ENCODE data around the gene DYNLL2.

DNA sequence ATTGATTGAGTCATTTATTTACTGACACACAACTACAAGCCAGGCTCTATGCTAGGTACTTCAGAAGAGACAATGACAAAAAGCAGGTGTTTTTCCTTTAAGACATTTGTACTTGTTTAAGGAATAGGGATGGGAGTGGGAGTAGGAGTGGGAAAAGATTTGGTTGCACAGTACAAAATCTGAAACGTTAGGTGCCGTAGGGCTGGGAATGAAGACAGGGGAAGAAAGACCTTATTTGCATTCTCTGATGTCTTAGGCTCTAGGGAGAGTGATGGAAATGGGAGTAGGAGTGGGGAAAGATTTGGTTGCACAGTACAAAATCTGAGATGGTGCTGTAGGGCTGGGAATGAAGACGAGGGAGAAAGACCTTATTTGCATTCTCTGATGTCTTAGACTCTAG lies 36.3 kb downstream of the DYNLL2 start:
- TF ChIP-seq, protein P1, sequence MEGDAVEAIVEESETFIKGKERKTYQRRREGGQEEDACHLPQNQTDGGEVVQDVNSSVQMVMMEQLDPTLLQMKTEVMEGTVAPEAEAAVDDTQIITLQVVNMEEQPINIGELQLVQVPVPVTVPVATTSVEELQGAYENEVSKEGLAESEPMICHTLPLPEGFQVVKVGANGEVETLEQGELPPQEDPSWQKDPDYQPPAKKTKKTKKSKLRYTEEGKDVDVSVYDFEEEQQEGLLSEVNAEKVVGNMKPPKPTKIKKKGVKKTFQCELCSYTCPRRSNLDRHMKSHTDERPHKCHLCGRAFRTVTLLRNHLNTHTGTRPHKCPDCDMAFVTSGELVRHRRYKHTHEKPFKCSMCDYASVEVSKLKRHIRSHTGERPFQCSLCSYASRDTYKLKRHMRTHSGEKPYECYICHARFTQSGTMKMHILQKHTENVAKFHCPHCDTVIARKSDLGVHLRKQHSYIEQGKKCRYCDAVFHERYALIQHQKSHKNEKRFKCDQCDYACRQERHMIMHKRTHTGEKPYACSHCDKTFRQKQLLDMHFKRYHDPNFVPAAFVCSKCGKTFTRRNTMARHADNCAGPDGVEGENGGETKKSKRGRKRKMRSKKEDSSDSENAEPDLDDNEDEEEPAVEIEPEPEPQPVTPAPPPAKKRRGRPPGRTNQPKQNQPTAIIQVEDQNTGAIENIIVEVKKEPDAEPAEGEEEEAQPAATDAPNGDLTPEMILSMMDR (IDR thresholded peaks at IDR 0.05; ENCODE audit: insufficient read depth, low read depth, low read length): no peak
- TF ChIP-seq EZH2 (IDR thresholded peaks at IDR 0.05; ENCODE audit: insufficient read depth, low read length): no peak

Measured in astrocyte (in vitro differentiated cells and primary cell).